ENCODE data around the gene DHX40.

The DHX40 gene

DNA sequence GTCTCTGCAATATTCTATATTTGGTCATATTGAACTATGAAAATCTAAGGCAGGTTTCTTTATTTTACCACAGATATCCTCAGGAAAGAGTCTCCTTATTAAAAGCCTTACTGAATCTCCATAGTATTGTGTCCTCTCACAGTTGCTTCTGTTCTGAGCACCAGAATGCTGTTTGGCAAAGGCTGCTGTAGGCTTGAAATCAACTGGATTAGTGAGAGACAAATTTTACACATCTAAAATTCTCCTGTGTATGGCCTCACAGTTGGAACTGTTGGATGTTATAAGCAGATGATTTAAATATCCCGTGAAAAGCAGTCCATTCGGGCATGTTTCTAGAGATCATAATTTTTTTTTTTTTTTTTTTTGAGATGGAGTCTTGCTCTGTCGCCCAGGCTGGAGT is 63.8 kb downstream of the DHX40 start:
- DNase-seq (ENCODE audit: low spot score) = no peak
- peaks cover 37% of the 10 kb centered on the region for H3K36me3 Mint-ChIP-seq (ENCODE audit: low read depth)
- H3K9me3 Mint-ChIP-seq = peaks cover 3% of the 10 kb centered on the region
- no peaks in the 10 kb centered on the region for H3K27me3 Mint-ChIP-seq (ENCODE audit: low read depth)
- no peak overlapping the region for H3K4me3 Mint-ChIP-seq
- H3K27ac Mint-ChIP-seq = no peak overlapping the region
- peaks cover 34% of the 10 kb centered on the region for H3K4me1 Mint-ChIP-seq (ENCODE audit: low read depth)

DNA sequence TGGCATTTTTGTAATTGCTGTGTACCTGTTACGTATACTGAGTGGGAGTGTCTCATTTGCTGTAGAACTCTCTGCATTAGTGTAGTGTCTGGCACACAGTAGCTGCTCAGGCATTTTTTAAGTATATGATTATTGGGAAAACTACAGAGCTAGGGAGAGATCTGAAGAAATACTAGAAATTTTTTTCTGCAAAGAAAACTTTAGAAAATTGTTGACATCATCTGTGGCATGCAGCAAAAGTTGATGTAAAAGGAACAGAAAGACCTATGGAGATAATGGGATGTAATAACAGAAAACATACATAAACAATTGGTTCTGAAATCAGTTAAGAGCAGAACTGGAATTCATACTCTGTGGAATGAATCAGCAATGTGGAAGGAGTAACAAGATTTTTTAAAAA is 65.9 kb downstream of the DHX40 start:
- Mint-ChIP-seq H3K27ac (no peak overlapping the region), H3K27me3 (ENCODE audit: low read depth) (no peaks in the 10 kb centered on the region), H3K9me3 (peaks cover 3% of the 10 kb centered on the region), H3K36me3 (ENCODE audit: low read depth) (peaks cover 31% of the 10 kb centered on the region), H3K4me3 (no peak overlapping the region), H3K4me1 (ENCODE audit: low read depth) (peaks cover 38% of the 10 kb centered on the region)
- DNase-seq (ENCODE audit: low spot score) = no peak

DNA sequence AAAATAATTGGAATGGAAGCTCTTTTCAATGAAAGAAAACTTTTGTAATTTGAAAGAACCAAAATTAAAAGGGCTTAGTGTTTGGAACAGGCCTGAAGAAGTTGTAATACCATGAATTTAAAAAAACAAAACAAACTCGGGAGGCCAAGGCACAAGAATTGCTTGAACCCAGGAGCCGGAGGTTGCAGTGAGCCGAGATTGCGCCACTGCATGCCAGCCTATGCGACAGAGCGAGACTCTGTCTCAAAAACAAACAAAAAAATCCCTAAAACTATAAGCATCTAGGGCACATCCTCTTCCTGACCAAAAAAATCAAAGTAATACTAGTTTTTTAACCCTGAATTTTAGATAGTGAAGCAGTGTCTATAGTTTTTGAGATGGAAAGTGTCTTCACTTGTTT is 67.0 kb downstream of the DHX40 start:
- no peak for DNase-seq (ENCODE audit: low spot score)
- Mint-ChIP-seq H3K27me3 (ENCODE audit: low read depth) (no peaks in the 10 kb centered on the region), H3K36me3 (ENCODE audit: low read depth) (peaks cover 30% of the 10 kb centered on the region), H3K9me3 (peaks cover 3% of the 10 kb centered on the region), H3K4me3 (no peak overlapping the region), H3K4me1 (ENCODE audit: low read depth) (peaks cover 35% of the 10 kb centered on the region), H3K27ac (no peak overlapping the region)

DNA sequence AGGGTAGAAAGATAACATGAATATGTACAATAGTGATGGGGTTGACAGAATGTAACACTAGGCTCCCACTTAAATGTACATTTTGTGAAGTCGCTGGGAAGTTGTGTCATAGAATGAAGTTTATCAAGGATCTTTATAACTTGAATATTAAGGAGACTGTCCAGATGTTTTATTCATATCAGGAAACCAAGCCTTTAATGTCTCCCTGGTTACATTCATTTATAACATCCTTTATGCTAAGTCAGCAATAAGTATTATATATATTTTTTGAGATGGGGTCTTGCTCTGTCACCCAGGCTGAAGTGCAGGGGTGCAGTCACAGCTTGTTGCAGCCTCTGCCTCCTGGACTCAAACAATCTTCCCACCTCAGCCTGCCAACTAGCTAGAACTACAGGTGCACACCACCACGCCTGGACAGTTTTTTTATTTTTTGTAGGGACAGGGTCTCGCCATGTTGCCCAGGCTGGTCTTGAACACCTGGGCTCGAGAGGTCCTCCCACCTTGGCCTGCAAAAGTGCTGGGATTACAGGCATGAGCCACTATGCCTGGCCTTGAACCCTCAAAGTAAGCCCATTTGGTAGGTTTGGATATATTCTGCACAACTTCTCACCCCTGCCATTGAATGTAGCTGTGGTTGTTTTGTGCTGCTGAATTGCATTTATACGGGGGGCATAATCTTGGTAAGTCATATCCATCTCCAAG is 68.4 kb downstream of the DHX40 start:
- H3K4me1 Mint-ChIP-seq (ENCODE audit: low read depth) = peaks cover 29% of the 10 kb centered on the region
- H3K9me3 Mint-ChIP-seq = peaks cover 3% of the 10 kb centered on the region
- no peak overlapping the region for H3K4me3 Mint-ChIP-seq
- H3K27me3 Mint-ChIP-seq (ENCODE audit: low read depth) = no peaks in the 10 kb centered on the region
- no peak for DNase-seq (ENCODE audit: low spot score)
- no peak overlapping the region for H3K27ac Mint-ChIP-seq
- peaks cover 24% of the 10 kb centered on the region for H3K36me3 Mint-ChIP-seq (ENCODE audit: low read depth)

DNA sequence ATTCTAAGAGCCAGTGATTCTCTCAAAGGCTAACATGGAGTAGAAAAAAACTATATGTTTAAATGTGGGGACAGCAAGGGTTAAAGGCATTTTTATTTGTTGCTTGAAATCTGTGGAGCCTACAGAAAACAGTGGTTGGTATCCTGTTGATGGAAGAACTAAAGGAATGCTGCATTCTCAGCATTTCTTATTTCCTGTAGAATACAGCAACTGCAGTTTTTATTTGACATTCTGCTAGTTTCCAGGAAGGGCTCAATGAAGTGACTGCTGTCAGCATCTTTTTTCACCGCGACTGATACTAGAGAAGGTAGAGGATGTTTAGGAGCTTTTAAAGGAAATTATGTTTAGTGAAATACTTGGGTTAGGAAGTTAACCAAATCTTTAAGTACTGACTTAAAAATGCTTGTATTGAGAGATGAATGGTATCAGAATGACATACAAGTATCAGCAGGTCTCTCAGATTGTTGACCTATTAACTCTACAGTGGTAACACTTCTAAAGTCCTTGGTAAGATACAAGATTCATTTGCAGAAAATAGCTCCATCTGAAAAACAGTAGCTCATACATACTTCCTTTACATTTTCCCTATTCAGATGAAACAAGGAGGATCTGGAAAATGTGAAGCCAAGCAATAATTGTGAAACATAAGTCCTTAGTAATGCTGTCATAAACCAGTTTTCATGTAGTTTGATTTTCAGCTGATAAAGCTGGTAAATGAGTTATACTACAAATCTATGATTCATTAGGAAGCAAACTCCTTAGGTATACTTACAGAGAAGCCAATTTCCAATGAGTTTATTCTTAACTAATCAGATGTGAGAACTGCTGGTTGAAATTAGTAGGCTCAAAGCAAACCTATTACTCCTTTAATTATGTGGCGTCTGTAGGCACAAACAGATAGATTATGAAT is 69.5 kb downstream of the DHX40 start:
- DNase-seq (ENCODE audit: low spot score) = no peak
- H3K9me3 Mint-ChIP-seq = no peaks in the 10 kb centered on the region
- no peaks in the 10 kb centered on the region for H3K27me3 Mint-ChIP-seq (ENCODE audit: low read depth)
- H3K27ac Mint-ChIP-seq = peak overlapping the region; percentile 62
- peak overlapping the region; percentile 46 for H3K4me3 Mint-ChIP-seq
- H3K4me1 Mint-ChIP-seq (ENCODE audit: low read depth) = peaks cover 31% of the 10 kb centered on the region
- peaks cover 15% of the 10 kb centered on the region for H3K36me3 Mint-ChIP-seq (ENCODE audit: low read depth)

DNA sequence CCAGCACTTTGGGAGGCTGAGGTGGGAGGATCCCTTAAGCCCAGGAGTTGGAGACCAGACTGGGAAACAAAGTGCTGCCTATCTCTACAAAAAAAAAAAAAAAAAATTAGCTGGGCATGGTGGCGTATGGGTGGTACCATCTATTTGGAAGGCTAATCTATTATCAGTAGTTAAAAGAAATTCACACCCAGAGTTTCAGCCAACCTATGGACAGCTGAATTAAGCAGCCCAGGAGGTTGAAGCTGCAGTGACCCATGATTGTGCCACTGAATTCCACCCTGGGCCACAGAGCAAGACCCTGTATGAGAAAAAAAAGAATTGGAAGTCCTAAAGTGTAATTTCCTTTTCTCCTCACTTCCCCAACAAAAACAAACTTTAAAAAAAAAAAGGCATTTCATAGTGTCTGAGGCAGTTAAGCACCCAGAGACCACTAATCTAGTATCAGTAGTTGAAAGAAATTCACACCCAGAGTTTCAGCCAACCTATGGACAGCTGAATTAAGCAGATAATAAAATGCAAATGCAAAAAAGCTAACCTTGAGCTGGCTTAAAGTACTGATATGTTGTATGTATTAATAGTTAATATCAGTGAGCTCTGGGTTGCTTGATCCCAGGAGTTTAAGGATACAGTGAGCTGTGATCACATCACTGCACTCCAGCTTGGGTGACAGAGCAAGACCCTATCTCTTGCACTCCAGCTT is 72.4 kb downstream of the DHX40 start:
- Mint-ChIP-seq H3K9me3 (no peaks in the 10 kb centered on the region), H3K36me3 (ENCODE audit: low read depth) (peaks cover 2% of the 10 kb centered on the region), H3K4me3 (no peak overlapping the region)

DNA sequence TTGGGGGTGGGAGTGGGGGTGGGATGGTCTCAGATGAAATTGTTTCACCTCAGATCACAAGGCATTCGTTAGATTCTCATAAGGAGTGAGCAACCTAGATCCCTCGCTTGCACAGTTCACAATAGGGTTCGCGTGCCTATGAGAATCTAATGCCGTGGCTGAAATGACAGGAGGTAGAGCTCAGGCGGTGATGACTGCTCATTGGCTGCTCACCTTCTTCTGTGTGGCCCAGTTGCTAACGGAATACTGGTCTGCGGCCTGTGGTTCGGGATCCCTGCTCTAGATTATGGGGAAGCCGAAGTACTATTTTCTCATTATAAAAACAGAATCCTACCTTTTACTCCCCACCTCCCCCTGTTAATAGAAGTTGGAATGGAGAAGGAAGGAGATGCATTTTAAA is 73.1 kb downstream of the DHX40 start:
- Mint-ChIP-seq H3K4me1 (ENCODE audit: low read depth) (peaks cover 43% of the 10 kb centered on the region), H3K4me3 (no peak overlapping the region), H3K27ac (no peak overlapping the region), H3K36me3 (ENCODE audit: low read depth) (peaks cover 2% of the 10 kb centered on the region), H3K9me3 (no peaks in the 10 kb centered on the region), H3K27me3 (ENCODE audit: low read depth) (no peaks in the 10 kb centered on the region)
- no peak for DNase-seq (ENCODE audit: low spot score)

More for the DNA sequence above, 72.4 kb downstream of the DHX40 start:
- no peaks in the 10 kb centered on the region for H3K27me3 Mint-ChIP-seq (ENCODE audit: low read depth)
- H3K4me1 Mint-ChIP-seq (ENCODE audit: low read depth) = peaks cover 40% of the 10 kb centered on the region
- H3K27ac Mint-ChIP-seq = no peak overlapping the region
- DNase-seq (ENCODE audit: low spot score) = no peak

DNA sequence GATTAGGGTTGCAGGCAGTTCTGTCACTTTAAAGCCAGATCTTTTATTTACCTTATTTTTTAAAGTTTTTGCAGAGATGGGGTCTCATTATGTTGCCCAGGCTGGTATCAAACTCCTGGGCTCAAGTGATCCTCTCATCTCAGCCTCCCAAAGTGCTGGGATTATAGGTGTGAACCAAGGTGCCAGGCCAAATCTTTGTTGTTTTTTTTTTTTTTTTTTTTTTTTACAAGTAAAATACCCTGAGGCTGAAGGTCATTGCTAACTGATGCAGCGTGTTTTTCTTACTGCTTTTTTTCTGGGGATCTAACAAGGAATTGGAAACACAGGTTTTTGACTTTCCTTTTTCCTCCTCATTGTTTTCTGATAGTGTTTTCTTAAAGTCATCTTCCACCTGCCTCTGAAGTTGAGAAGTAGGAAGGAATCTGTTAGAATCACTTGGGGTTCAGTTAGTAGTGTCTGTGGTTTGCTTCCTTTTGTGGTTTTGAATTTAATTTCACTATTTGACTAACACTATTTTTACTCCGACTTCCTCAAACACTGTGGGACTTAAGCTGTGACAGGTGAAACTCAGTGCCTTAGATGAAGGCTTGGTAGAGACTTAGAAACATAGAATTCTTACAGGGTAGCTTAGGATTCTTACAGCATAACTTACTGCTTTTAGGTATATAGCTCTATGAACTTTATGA is 76.5 kb downstream of the DHX40 start:
- peak overlapping the region; percentile 76 for H3K4me3 Mint-ChIP-seq
- H3K4me1 Mint-ChIP-seq (ENCODE audit: low read depth) = peaks cover 34% of the 10 kb centered on the region
- H3K27me3 Mint-ChIP-seq (ENCODE audit: low read depth) = no peaks in the 10 kb centered on the region
- DNase-seq (ENCODE audit: low spot score) = no peak
- peak overlapping the region; percentile 69 for H3K27ac Mint-ChIP-seq
- peaks cover 10% of the 10 kb centered on the region for H3K36me3 Mint-ChIP-seq (ENCODE audit: low read depth)
- no peaks in the 10 kb centered on the region for H3K9me3 Mint-ChIP-seq

DNA sequence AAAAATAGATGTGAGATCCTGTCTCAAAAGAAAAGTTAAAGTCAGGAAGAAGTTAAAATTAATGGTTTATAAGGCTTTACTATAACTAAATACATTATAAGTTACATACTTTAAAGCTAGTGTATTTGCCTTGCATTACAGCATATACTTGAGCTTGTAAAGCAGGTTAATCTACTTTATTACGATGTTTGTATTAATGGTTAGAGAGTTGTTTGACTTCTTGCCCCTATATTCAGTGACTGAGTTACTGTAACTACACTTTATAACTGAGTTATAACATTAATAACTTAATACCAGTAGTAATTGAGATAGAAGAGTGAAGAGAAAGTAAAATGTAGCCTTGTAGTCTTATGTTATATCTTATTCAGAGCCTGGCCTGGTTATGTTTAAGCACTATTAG is 77.2 kb downstream of the DHX40 start:
- no peaks in the 10 kb centered on the region for H3K27me3 Mint-ChIP-seq (ENCODE audit: low read depth)
- peaks cover 16% of the 10 kb centered on the region for H3K36me3 Mint-ChIP-seq (ENCODE audit: low read depth)
- H3K4me3 Mint-ChIP-seq = peak overlapping the region; percentile 76
- H3K4me1 Mint-ChIP-seq (ENCODE audit: low read depth) = peaks cover 34% of the 10 kb centered on the region
- H3K9me3 Mint-ChIP-seq = no peaks in the 10 kb centered on the region
- DNase-seq (ENCODE audit: low spot score) = no peak
- H3K27ac Mint-ChIP-seq = peak overlapping the region; percentile 69

DNA sequence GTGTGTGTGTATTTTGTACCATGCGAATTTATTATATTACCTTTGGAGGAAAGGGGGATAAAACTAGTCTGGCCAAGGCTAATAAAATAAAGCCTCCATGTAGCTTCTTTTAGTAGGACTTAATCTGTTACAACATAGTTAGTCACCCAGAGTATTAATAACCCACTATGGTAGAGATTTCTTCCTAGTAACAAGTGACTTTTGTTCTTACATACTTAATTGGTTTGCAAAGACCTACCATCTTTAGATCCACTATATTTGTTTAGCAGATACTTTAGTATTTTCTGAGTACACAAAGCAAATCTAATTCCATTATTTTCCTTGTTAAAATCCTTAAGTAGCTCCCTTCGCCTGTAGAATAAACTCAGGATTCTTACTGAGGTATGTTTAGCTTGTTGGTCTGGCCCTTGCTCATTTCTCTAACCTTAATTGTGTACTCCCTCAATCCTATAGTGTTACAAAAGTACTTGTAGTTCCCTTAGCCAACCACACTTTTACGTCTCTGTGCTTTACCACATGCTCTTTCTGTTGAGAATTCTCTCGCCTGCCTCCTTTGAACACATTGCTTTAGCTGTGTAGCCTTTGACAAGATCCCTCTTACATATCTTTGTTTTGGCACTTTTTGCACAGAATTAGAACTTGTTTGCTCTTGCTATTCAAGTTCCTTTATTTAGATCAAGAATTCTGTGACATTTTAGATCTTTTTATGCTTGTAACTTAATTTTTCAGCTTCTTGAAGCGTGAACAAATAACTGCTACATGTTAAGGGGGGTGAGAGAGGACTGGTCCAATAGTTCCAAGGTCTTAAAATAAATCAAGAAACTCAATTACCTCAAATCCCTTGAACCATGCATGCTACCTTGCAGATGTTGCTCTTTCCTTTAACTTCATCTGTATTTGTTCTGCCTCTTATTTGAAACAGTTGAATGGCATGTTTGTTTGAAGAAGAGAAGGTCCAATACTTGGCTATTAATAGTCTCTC is 78.0 kb downstream of the DHX40 start:
- H3K4me1 Mint-ChIP-seq (ENCODE audit: low read depth) = peaks cover 37% of the 10 kb centered on the region

DNA sequence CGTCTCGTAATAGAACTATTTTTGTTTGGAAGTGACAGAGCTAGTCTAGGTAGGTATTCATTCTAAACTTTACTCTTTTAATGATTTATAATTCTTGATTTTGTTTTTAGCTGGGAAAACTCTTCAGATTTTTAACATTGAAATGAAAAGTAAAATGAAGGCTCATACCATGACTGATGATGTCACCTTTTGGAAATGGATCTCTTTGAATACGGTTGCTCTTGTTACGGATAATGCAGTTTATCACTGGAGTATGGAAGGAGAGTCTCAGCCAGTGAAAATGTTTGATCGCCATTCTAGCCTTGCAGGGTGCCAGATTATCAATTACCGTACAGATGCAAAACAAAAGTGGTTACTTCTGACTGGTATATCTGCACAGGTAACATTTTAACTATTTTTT is 81.9 kb downstream of the DHX40 start:
- H3K27ac Mint-ChIP-seq = no peak overlapping the region
- no peak for DNase-seq (ENCODE audit: low spot score)
- H3K27me3 Mint-ChIP-seq (ENCODE audit: low read depth) = no peaks in the 10 kb centered on the region
- H3K4me3 Mint-ChIP-seq = no peak overlapping the region
- peaks cover 42% of the 10 kb centered on the region for H3K4me1 Mint-ChIP-seq (ENCODE audit: low read depth)
- no peaks in the 10 kb centered on the region for H3K9me3 Mint-ChIP-seq
- H3K36me3 Mint-ChIP-seq (ENCODE audit: low read depth) = peaks cover 51% of the 10 kb centered on the region

More for the DNA sequence above, 78.0 kb downstream of the DHX40 start:
- no peak for DNase-seq (ENCODE audit: low spot score)
- no peaks in the 10 kb centered on the region for H3K9me3 Mint-ChIP-seq
- H3K36me3 Mint-ChIP-seq (ENCODE audit: low read depth) = peaks cover 23% of the 10 kb centered on the region
- no peak overlapping the region for H3K27ac Mint-ChIP-seq
- H3K27me3 Mint-ChIP-seq (ENCODE audit: low read depth) = no peaks in the 10 kb centered on the region
- peak overlapping the region; percentile 2 for H3K4me3 Mint-ChIP-seq

DNA sequence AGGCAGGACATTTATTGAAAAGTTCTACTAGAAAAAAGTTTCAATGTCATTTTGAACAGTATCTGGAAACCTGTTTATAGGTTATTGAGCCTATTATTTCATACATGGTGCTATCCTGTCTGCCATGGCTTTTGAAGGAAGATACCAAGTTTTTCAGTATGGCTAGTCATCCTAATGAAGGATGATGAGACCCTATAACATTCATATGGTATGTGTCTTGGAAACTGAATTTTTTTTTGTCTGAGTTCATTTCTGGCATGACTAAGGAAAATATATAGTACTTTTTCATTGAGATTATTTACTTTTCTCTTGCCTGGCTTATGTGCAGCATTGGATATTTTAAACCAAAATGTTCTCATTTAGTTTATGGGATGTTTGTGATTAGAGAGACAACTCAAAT is 84.5 kb downstream of the DHX40 start:
- H3K36me3 Mint-ChIP-seq (ENCODE audit: low read depth) = peaks cover 58% of the 10 kb centered on the region
- DNase-seq (ENCODE audit: low spot score) = no peak
- H3K4me1 Mint-ChIP-seq (ENCODE audit: low read depth) = peaks cover 29% of the 10 kb centered on the region
- no peak overlapping the region for H3K4me3 Mint-ChIP-seq
- no peaks in the 10 kb centered on the region for H3K9me3 Mint-ChIP-seq
- no peaks in the 10 kb centered on the region for H3K27me3 Mint-ChIP-seq (ENCODE audit: low read depth)
- no peak overlapping the region for H3K27ac Mint-ChIP-seq

DNA sequence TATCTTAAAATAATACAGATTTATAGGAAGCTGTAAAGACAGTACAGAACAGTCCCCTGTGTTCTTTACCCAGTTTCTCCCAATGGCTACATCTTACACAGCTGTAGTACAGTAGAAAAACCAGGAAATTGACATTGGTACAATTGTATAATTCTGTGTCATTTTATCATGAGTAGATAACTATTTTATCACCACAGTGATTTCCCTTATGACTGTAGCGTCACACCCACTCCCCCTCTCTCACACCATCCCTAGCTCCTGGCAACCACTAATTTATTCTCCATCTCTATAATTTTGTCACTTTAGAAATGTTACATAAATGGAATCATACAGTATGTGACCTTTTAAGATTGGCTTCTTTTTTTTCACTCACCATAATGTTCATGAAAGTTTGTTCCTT is 85.2 kb downstream of the DHX40 start:
- no peak for DNase-seq (ENCODE audit: low spot score)
- Mint-ChIP-seq H3K4me1 (ENCODE audit: low read depth) (peaks cover 29% of the 10 kb centered on the region), H3K27ac (no peak overlapping the region), H3K9me3 (no peaks in the 10 kb centered on the region), H3K27me3 (ENCODE audit: low read depth) (no peaks in the 10 kb centered on the region), H3K36me3 (ENCODE audit: low read depth) (peaks cover 63% of the 10 kb centered on the region), H3K4me3 (no peak overlapping the region)

Data from T-helper 2 cell treated with Interferon-gamma antibody and Interleukin-4, amounts not matched to agents 5 μg/mL and 100 μg/mL, for 36 hours (primary cell).